Cardiac atrium fibroblast (primary cell): Measurements from ENCODE around the gene SMYD3. TPM values are rescaled to one million over a fixed set of nuclear protein-coding genes. Genes with fewer than 3 reads are reported as not detected.

Experiments
- total RNA-seq: library from RNA; depleted of rRNA; stranded (reverse); fragments of >200 nt; gene quantifications from 2 replicates; pipeline ENCODE4 v1.2.3, GENCODE V29; 2015

Gene SMYD3
- total RNA-seq = 13.6 and 14.4 TPM in 2 replicates

DNA sequence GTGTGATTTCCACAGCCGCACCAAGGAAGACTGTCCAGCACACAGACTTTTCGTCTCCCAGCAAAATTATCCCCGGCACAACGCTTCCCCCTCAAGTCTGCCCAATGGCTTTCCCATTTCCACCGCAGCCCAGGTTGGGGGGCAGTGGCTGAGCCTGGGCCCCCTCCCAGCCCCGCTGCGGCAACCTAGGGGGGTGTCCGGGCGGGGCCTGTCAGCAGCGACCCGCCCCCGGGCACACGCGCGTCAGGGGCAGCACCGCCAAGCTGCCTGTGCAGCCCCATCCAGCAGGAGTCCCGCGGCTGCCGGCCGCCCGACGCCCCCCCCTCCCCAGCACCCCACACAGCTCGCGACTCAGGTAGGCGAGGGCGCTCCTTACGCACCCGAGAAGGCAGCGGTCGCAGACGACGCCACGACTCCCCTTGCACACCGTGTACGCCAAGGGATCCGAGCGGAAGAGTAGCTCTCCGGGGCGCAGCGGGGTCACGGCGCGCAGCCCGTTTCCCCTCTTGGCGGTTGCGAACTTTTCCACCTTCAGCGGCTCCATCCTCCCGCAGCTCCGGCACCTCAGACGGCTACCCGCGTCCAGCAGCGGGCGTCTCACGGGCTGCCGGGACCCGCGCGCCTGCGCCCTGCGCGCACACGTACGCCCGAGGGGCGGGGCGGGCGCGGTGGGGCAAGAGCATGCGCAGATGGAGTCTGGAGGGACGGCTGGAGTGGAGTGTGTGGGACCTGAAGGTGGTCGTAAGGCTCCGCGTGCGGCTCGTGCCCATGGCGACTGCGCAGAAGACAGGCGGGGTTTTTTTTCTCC lies at the start of gene SMYD3:
Gene SMYD3 (minus strand): TSS at position 606 of the 808 bp plus-strand sequence.

Other genes starting within 250 kb of the SMYD3 start
- gene TFB2M, start 59.0 kb upstream of the SMYD3 start, total RNA-seq = 15.2 and 18.1 TPM in 2 replicates
- gene CNST, start 59.2 kb upstream of the SMYD3 start, total RNA-seq = 9.9 and 11.0 TPM in 2 replicates
- 27.4 and 41.0 TPM in 2 replicates for gene SCCPDH, start 217.1 kb upstream of the SMYD3 start, total RNA-seq